ENCODE data around the gene DYDC1.

Gene DYDC1

GRCh38 chr10:80394358-80394916 is 37.9 kb upstream of the DYDC1 start:
- DNase-seq (ENCODE audit: low read depth): no peak
- no peak overlapping the region for H3K4me3 ChIP-seq (ENCODE audit: low read depth, low read length)
- no peak for TF ChIP-seq CTCF (IDR thresholded peaks at IDR 0.05; ENCODE audit: control insufficient read depth, extremely low read depth, insufficient read depth)

- DNase-seq (ENCODE audit: low read depth): no peak
- H3K4me3 ChIP-seq (ENCODE audit: low read depth, low read length): no peak overlapping the region
- no peak for TF ChIP-seq CTCF (IDR thresholded peaks at IDR 0.05; ENCODE audit: control insufficient read depth, extremely low read depth, insufficient read depth)
These were observed 35.7 kb upstream of the DYDC1 start for GRCh38 chr10:80392250-80392649.

- H3K4me3 ChIP-seq (ENCODE audit: low read depth, low read length): no peak overlapping the region
- TF ChIP-seq CTCF (IDR thresholded peaks at IDR 0.05; ENCODE audit: control insufficient read depth, extremely low read depth, insufficient read depth): no peak
- DNase-seq (ENCODE audit: low read depth): no peak
These were observed 34.2 kb upstream of the DYDC1 start for GRCh38 chr10:80390740-80391139.

GRCh38 chr10:80382989-80383388 is 26.4 kb upstream of the DYDC1 start:
- no peak overlapping the region for H3K4me3 ChIP-seq (ENCODE audit: low read depth, low read length)
- DNase-seq (ENCODE audit: low read depth): peak; percentile 19
- TF ChIP-seq CTCF (IDR thresholded peaks at IDR 0.05; ENCODE audit: control insufficient read depth, extremely low read depth, insufficient read depth): peak; percentile 67

- no peak overlapping the region for H3K4me3 ChIP-seq (ENCODE audit: low read depth, low read length)
- TF ChIP-seq CTCF (IDR thresholded peaks at IDR 0.05; ENCODE audit: control insufficient read depth, extremely low read depth, insufficient read depth): no peak
- no peak for DNase-seq (ENCODE audit: low read depth)
These were observed 23.6 kb upstream of the DYDC1 start for GRCh38 chr10:80380185-80380584.

GRCh38 chr10:80379701-80380100 is 23.1 kb upstream of the DYDC1 start:
- H3K4me3 ChIP-seq (ENCODE audit: low read depth, low read length): no peak overlapping the region
- no peak for DNase-seq (ENCODE audit: low read depth)
- no peak for TF ChIP-seq CTCF (IDR thresholded peaks at IDR 0.05; ENCODE audit: control insufficient read depth, extremely low read depth, insufficient read depth)

GRCh38 chr10:80373502-80373901 is 16.9 kb upstream of the DYDC1 start:
- H3K4me3 ChIP-seq (ENCODE audit: low read depth, low read length): no peak overlapping the region
- DNase-seq (ENCODE audit: low read depth): no peak
- TF ChIP-seq CTCF (IDR thresholded peaks at IDR 0.05; ENCODE audit: control insufficient read depth, extremely low read depth, insufficient read depth): no peak

Data from LNCaP clone FGC (cell line).